HuH-7.5 (cell line): ENCODE measurements around the gene ASAP2.
"Not testable (repeated sequence)": the region's sequence is repeated elsewhere in the genome, so short reads cannot be mapped to it uniquely, and the experiment has no call there.

Experiments used
- DNase-seq: peaks from one replicate; pipeline ENCODE4 v3.0.0; 2011; ENCODE audit warnings: low spot score

The ASAP2 gene

GRCh38 chr2:9382604-9383235, 176.1 kb downstream of the ASAP2 start:
- no peak for DNase-seq

- DNase-seq: no peak
Observed at GRCh38 chr2:9384521-9384920, 177.9 kb downstream of the ASAP2 start.

GRCh38 chr2:9385841-9386240, 179.2 kb downstream of the ASAP2 start:
- DNase-seq: no peak

- no peak for DNase-seq
Observed at GRCh38 chr2:9388199-9388681, 181.6 kb downstream of the ASAP2 start.

- no peak for DNase-seq
Observed at GRCh38 chr2:9388950-9389911, 182.6 kb downstream of the ASAP2 start.

GRCh38 chr2:9390151-9390850, 183.7 kb downstream of the ASAP2 start:
- DNase-seq: no peak

- DNase-seq: no peak
Observed at GRCh38 chr2:9390991-9391390, 184.4 kb downstream of the ASAP2 start.

GRCh38 chr2:9391961-9392720, 185.5 kb downstream of the ASAP2 start:
- DNase-seq: no peak

- no peak for DNase-seq
Observed at GRCh38 chr2:9392898-9393765, 186.5 kb downstream of the ASAP2 start.

GRCh38 chr2:9394816-9395215, 188.2 kb downstream of the ASAP2 start:
- DNase-seq: no peak

GRCh38 chr2:9397201-9397600, 190.6 kb downstream of the ASAP2 start:
- no peak for DNase-seq

- not testable (repeated sequence) for DNase-seq
Observed at GRCh38 chr2:9398251-9398650, 191.6 kb downstream of the ASAP2 start.

- DNase-seq: no peak
Observed at GRCh38 chr2:9398881-9399780, 192.5 kb downstream of the ASAP2 start.

- DNase-seq: no peak
Observed at GRCh38 chr2:9400268-9401058, 193.9 kb downstream of the ASAP2 start.

- no peak for DNase-seq
Observed at GRCh38 chr2:9401059-9401547, 194.5 kb downstream of the ASAP2 start.

GRCh38 chr2:9401646-9402371, 195.2 kb downstream of the ASAP2 start:
- DNase-seq: no peak

- no peak for DNase-seq
Observed at GRCh38 chr2:9403924-9404323, 197.3 kb downstream of the ASAP2 start.

GRCh38 chr2:9404451-9404850, 197.8 kb downstream of the ASAP2 start:
- no peak for DNase-seq
